Kidney (tissue), 14 donors: ENCODE results near the gene TMEM106A. TPM values are rescaled to one million over a fixed set of nuclear protein-coding genes. Genes with fewer than 3 reads are reported as not detected.
"Not testable (repeated sequence)": the region's sequence is repeated elsewhere in the genome, so short reads cannot be mapped to it uniquely, and the experiment has no call there.

ENCODE experiments used
- DNase-seq, 5 donors: peaks; one replicate each; pipeline ENCODE4 v3.0.0-alpha.2; 2013 to 2020
- FAIRE-seq: peaks from 2 replicates; lab custom pipeline; 2012; peaks lifted over from hg19 to GRCh38; lab: Jason Lieb, UNC
- H3K27ac ChIP-seq, 2 donors: one replicate each; pipeline ENCODE4 v1.7.0; 2013; ENCODE audit warnings: low read depth in 2 of 2, low read length in 2 of 2, inconsistent platforms in 1 of 2
- H3K27me3 ChIP-seq: one replicate; pipeline ENCODE4 v1.7.1; 2013; ENCODE audit warnings: low read length, inconsistent platforms; ENCODE audit not compliant: control insufficient read depth, insufficient read depth
- H3K36me3 ChIP-seq, 3 donors: one replicate each; pipeline versions ENCODE4 v1.7.0 to v1.7.1; 2013; ENCODE audit warnings: low read length in 3 of 3, control low read depth in 1 of 3, inconsistent platforms in 1 of 3; ENCODE audit not compliant: insufficient read depth in 3 of 3, control insufficient read depth in 2 of 3
- H3K4me1 ChIP-seq, 3 donors: one replicate each; pipeline versions ENCODE4 v1.7.0 to v1.7.1; 2013; ENCODE audit warnings: low read length in 3 of 3, inconsistent platforms in 1 of 3, low read depth in 1 of 3; ENCODE audit not compliant: control insufficient read depth in 2 of 3, insufficient read depth in 2 of 3
- H3K4me3 ChIP-seq, 3 donors: one replicate each; pipeline versions ENCODE4 v1.7.0 to v1.8.1; 2013; ENCODE audit warnings: low read length in 3 of 3, control low read depth in 1 of 3, inconsistent platforms in 1 of 3
- H3K9ac ChIP-seq, 3 donors: one replicate each; pipeline versions ENCODE4 v1.7.0 to v1.7.1; 2013; ENCODE audit warnings: low read length in 3 of 3, control low read depth in 1 of 3, inconsistent platforms in 1 of 3
- H3K9me3 ChIP-seq, 3 donors: one replicate each; pipeline versions ENCODE4 v1.7.0 to v1.7.1; 2013; ENCODE audit warnings: low read length in 3 of 3, control low read depth in 1 of 3, inconsistent platforms in 1 of 3; ENCODE audit not compliant: control insufficient read depth in 2 of 3, insufficient read depth in 1 of 3
- intact Hi-C: fragments of 100-400 bp; cut with DNase I; formaldehyde crosslinking; loops from one replicate; pipeline ENCODE4 v1.11.1; 2022
- polyA plus RNA-seq: library from polyadenylated mRNA; stranded (reverse); fragments of 350-450 nt; fragmentation: Illumina TruSeq; extraction: RNeasy Lipid Tissue Mini Kit (QIAGEN cat#74804); gene quantifications from one replicate; pipeline ENCODE4 v1.2.3, GENCODE V29; 2014; ENCODE audit warnings: low read depth, low replicate concordance; ENCODE audit not compliant: insufficient read depth
- total RNA-seq: library from RNA; stranded (reverse); fragmentation: NEBNext Ultra II Directional; extraction: Animal tissue kit (Norgen Biotek cat#: 25700); gene quantifications from one replicate; pipeline ENCODE4 v1.2.1, GENCODE V29; 2021
- TF ChIP-seq, protein P1 (sequence below): IDR thresholded peaks from 3 replicates; pipeline ENCODE4 v1.5.1; 2012; ENCODE audit warnings: mild to moderate bottlenecking, moderate library complexity, borderline replicate concordance; ENCODE audit not compliant: insufficient read depth; ENCODE audit errors: extremely low read depth
- donor health status: control.
- donor health status: control.
- donor health status: control.
- donor health status: control.
- donor health status: control.
- donor health status: DM: yes; HTN: yes; CAD: no.
- donor health status: Normal renal cell carcinoma (clear cell type).

The TMEM106A gene
- total and polyA plus RNA-seq, 2 donors from 2014 or later = 15.7 to 18.1 TPM

DNA sequence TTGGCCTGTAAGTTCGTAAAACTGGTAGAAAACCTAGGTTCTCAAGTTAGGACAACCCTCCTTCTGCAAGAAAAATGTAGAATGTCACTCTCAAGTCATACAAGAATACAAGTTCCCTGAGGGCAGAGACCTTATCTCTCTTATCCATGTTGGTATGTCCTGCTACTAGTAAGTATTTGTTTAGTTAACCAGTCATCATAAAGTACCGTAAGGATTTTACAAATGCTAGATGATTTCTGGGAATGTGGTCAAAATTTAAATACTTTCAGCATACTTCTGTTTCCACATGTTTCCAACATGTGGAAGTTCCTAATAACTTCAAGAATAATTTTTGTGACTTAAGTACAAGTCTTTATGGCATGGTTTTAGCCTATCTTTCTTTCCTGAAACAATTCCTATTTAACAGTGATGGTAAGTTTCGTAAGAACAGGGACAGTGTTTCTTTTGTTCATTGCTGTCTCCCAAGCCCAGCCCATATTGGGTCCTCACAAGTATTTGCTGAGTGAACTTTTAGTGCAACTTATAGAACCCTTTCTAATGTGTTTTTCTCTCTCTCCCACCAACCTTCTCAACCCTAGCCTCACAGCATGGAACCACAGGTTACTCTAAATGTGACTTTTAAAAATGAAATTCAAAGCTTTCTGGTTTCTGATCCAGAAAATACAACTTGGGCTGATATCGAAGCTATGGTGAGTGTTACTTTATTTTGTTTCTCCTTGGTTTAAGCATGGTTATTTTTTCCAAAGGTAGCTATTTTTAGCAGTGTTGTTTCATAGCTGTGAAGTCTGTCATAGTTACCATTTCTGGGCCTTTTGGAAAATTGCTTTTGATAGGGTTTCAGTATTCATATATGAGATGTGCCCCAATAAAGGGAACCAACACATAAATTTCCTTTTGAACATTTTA is 36.2 kb upstream of the TMEM106A start:
- Histone ChIP-seq H3K27ac (peak overlapping the region; percentile 37 to 43), H3K9me3 (no peaks in the 10 kb centered on the region), H3K4me1 (peaks cover 0 to 30% (median 26%) of the 10 kb centered on the region in 3 donors), H3K27me3 (no peaks in the 10 kb centered on the region), H3K36me3 (peaks cover 8 to 27% (median 15%) of the 10 kb centered on the region in 3 donors), H3K9ac (no peak overlapping the region), H3K4me3 (peak overlapping the region in 2 of 3 donors; percentile 14 to 40)
- TF ChIP-seq, protein P1, sequence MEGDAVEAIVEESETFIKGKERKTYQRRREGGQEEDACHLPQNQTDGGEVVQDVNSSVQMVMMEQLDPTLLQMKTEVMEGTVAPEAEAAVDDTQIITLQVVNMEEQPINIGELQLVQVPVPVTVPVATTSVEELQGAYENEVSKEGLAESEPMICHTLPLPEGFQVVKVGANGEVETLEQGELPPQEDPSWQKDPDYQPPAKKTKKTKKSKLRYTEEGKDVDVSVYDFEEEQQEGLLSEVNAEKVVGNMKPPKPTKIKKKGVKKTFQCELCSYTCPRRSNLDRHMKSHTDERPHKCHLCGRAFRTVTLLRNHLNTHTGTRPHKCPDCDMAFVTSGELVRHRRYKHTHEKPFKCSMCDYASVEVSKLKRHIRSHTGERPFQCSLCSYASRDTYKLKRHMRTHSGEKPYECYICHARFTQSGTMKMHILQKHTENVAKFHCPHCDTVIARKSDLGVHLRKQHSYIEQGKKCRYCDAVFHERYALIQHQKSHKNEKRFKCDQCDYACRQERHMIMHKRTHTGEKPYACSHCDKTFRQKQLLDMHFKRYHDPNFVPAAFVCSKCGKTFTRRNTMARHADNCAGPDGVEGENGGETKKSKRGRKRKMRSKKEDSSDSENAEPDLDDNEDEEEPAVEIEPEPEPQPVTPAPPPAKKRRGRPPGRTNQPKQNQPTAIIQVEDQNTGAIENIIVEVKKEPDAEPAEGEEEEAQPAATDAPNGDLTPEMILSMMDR = no peak
- intact Hi-C loops = no loop called here
- no peak for DNase-seq
- no peak for FAIRE-seq

DNA sequence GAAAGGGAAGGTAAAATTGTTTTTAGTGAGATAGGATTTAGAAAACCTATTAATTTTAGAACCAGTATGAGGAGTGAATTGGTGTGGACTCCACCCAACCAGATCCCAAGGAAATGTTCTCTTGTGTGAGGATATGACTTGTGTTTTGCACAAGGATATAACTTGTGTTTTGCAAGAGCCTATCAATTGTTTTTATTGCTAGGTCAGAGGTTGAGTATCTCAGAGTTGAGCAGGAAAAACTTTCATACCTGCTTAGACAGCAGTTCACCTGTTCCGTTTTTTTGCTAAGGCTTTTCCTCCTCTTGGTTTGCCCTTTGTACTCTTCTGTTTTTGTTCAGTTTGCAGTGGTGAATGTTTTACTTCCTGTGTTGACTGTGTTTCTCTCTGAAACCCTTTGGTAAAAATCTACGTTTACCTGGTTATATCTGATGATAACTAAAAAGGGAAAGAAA is 35.5 kb upstream of the TMEM106A start:
- DNase-seq = peak in 2 of 5 donors; percentile 5 to 19
- Histone ChIP-seq H3K27ac (peak overlapping the region in 1 of 2 donors; percentile 37), H3K9ac (no peak overlapping the region), H3K4me1 (peaks cover 0 to 30% (median 26%) of the 10 kb centered on the region in 3 donors), H3K9me3 (no peaks in the 10 kb centered on the region), H3K27me3 (no peaks in the 10 kb centered on the region), H3K4me3 (no peak overlapping the region), H3K36me3 (peaks cover 8 to 30% (median 19%) of the 10 kb centered on the region in 3 donors)
- intact Hi-C loops = no loop called here
- peak; percentile 60 for FAIRE-seq
- TF ChIP-seq, protein P1 = no peak

DNA sequence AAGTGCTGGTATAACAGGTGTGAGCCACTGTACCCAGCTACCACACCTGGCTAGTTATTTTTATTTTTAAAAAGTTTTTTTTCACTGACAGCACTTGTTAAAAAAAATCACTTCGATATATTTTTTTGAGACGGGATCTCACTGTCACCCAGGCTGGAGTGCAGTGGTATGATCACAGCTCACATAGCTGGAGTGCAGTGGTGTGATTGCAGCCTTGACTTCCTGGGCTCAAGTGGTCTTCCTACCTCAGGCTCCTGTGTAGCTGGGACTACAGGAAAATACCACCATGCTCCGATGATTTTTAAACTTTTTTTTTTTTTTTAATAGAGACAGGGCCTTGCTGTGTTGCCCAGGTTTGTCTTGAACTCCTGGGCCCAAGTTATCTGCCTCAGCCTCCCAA is 27.8 kb upstream of the TMEM106A start:
- Histone ChIP-seq H3K9me3 (no peaks in the 10 kb centered on the region), H3K4me1 (peaks cover 0 to 3% (median 0%) of the 10 kb centered on the region in 3 donors), H3K27me3 (no peaks in the 10 kb centered on the region), H3K27ac (no peak overlapping the region), H3K36me3 (peaks cover 8 to 37% (median 15%) of the 10 kb centered on the region in 3 donors), H3K9ac (no peak overlapping the region), H3K4me3 (no peak overlapping the region)
- intact Hi-C loops = no loop called here
- TF ChIP-seq, protein P1 = no peak
- DNase-seq (peak in 1 of 5 donors; percentile 1), FAIRE-seq (no peak)

DNA sequence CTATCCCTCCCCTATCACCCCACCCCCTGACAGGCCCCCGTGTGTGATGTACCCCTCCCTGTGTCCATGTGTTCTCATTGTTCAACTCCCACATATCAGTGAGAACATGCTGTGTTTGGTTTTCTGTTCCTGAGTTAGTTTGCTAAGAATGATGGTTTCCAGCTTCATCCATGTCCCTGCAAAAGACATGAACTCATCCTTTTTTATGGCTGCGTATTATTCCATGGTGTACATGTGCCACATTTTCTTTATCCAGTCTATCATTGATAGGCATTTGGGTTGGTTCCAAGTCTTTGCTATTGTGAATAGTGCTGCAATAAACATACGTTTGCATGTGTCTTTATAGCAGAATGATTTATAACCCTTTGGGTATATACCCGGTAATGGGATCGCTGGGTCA is 25.0 kb upstream of the TMEM106A start:
- DNase-seq, H3K9me3 ChIP-seq, H3K27ac ChIP-seq, H3K9ac ChIP-seq, H3K4me1 ChIP-seq, H3K27me3 ChIP-seq, intact Hi-C loops, FAIRE-seq, H3K4me3 ChIP-seq: not testable (repeated sequence)
- peaks cover 14 to 46% (median 28%) of the 10 kb centered on the region in 3 donors for H3K36me3 ChIP-seq
